Activated CD4-positive, alpha-beta T cell treated with anti-CD3 and anti-CD28 coated beads, Interleukin-2, amount 10 ng/mL, durations not matched to agents 7 days and 5 days (primary cell): ENCODE results near the gene S100A5. TPM values are rescaled to one million over a fixed set of nuclear protein-coding genes. Genes with fewer than 3 reads are reported as not detected.
A peak's percentile ranks its signal among the peaks of the same experiment; 100 is the strongest.

Experiments used
- CTCF ChIA-PET: fragments of 350-600 bp; sonication (Branson Sonifier 250); formaldehyde crosslinking; loops from one replicate; lab custom pipeline; 2021; ENCODE audit warnings: antibody characterized with exemption; lab: Charles Lee
- POLR2A ChIA-PET: fragments of 350-600 bp; sonication (Branson Sonifier 250); formaldehyde crosslinking; loops from one replicate; lab custom pipeline; 2021; ENCODE audit warnings: antibody characterized with exemption; lab: Charles Lee
- DNase-seq: peaks from one replicate; pipeline ENCODE4 v3.0.0-alpha.2; 2020
- H3K27ac Mint-ChIP-seq: one replicate; pipeline ENCODE4 v1.8.0; 2021; ENCODE audit warnings: mild to moderate bottlenecking, moderate library complexity, mixed read lengths
- H3K27me3 Mint-ChIP-seq: one replicate; pipeline ENCODE4 v1.8.0; 2021; ENCODE audit warnings: mixed read lengths
- H3K36me3 Mint-ChIP-seq: one replicate; pipeline ENCODE4 v1.8.0; 2021; ENCODE audit warnings: low read depth, mixed read lengths
- H3K4me1 Mint-ChIP-seq: one replicate; pipeline ENCODE4 v1.8.0; 2021; ENCODE audit warnings: mixed read lengths
- H3K4me3 Mint-ChIP-seq: one replicate; pipeline ENCODE4 v1.8.0; 2021; ENCODE audit warnings: mild to moderate bottlenecking, moderate library complexity, mixed read lengths
- H3K9me3 Mint-ChIP-seq: one replicate; pipeline ENCODE4 v1.8.0; 2021; ENCODE audit warnings: mixed read lengths
- total RNA-seq, 2 experiments: library from RNA; stranded (reverse); gene quantifications; one replicate each; pipeline ENCODE4 v1.2.3, GENCODE V29; 2021

The S100A5 gene
- total RNA-seq, 2 experiments from 2014 or later, result 3.0 to 3.8 TPM

DNA sequence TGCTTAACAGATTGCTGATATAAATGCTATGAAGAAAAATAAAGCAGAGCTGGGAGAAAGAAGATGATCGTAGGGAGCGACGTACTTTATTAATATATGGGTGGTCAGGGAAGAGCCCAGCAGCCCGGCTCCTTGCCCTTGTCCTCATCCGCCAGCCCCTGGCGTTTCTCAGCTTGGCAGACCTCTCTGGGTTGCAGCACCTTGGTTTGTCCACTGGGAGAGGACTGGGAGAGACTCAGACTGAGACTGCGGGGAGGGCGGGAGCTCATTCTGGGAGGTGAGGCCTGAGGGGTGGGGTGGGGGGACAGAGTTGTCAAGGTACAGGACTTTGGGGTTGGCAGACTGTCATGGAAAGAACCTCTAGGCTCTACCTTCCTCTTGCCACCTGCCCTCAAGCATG, 11.6 kb upstream of the S100A5 start:
- CTCF ChIA-PET, result interaction anchor here (1.1 to 4.7 kb wide), 4 partner anchors 8 to 43 kb away, joined by 3 to 24 read pairs (median 16); partner anchors contain the start of genes S100A2 and S100A6
- no peaks in the 10 kb centered on the region for H3K36me3 Mint-ChIP-seq
- POLR2A ChIA-PET, result no interaction called here
- no peaks in the 10 kb centered on the region for H3K27me3 Mint-ChIP-seq
- peaks cover 23% of the 10 kb centered on the region for H3K4me1 Mint-ChIP-seq
- no peak overlapping the region for H3K27ac Mint-ChIP-seq
- H3K9me3 Mint-ChIP-seq, result no peaks in the 10 kb centered on the region
- no peak overlapping the region for H3K4me3 Mint-ChIP-seq
- DNase-seq, result no peak

DNA sequence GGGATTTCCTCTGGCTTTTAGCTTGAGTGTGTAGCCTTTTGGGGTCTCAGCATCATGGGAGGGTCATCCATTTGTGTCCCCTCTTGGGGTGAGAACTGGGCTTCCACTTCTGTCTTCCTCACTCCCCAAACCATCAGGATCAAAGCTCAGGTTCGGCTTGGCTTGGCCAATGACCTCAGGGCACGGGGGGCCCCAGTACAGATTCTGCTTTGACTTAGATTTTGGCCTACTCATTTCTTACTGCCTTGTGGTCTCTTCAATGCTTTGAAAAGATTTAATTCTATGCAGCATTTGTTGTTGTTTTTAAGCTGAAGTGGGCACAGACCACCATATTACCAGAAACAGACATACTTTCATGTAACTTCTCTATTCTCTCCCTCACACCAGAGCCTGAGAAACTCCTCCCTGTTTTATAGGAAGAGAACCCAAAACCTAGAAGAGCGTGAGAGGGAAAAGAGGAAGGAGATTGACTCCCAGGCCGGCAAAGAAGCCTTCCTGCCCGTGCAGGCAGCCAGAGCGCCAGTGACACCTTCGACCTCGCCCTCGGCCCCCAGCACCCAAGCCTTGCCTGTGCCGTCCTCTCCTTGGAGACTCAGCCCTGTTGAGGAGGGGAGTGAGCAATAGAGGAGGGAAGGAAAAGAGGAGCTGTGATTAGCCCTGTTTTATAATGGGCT, 10.2 kb upstream of the S100A5 start:
- H3K9me3 Mint-ChIP-seq, result no peaks in the 10 kb centered on the region
- H3K4me1 Mint-ChIP-seq, result peaks cover 37% of the 10 kb centered on the region
- DNase-seq, result no peak
- no peaks in the 10 kb centered on the region for H3K27me3 Mint-ChIP-seq
- H3K36me3 Mint-ChIP-seq, result no peaks in the 10 kb centered on the region
- no peak overlapping the region for H3K4me3 Mint-ChIP-seq
- CTCF ChIA-PET, result interaction anchor here (0.8 to 4.7 kb wide), 9 partner anchors 10 to 40 kb away, joined by 3 to 24 read pairs (median 6); partner anchors contain the start of genes S100A2, S100A5 and S100A6
- POLR2A ChIA-PET, result no interaction called here
- no peak overlapping the region for H3K27ac Mint-ChIP-seq

DNA sequence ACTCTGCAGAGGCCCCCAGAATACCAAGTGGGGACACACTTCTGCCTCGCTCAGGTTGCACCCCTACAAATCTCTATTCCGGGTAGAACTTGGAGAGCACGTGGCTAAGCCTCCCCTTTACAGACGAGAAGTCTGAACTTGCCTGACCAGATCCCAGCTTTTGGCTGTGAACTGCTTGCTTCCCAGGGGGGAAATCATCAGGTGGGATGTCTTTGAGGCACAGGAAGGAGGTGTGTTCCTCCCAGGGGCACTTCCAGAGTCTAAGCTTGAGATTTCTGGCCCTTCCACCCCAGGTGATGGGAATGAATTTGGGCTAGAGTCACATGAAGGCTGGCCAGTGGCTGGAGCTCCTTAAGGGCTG, 9.6 kb upstream of the S100A5 start:
- no peak overlapping the region for H3K4me3 Mint-ChIP-seq
- no peaks in the 10 kb centered on the region for H3K27me3 Mint-ChIP-seq
- ChIA-PET POLR2A (no interaction called here), CTCF (interaction anchor here (1.6 to 4.7 kb wide), 5 partner anchors 10 to 20 kb away, joined by 4 to 24 read pairs (median 17); partner anchors contain the start of genes S100A5 and S100A6)
- no peaks in the 10 kb centered on the region for H3K9me3 Mint-ChIP-seq
- DNase-seq, result no peak
- H3K36me3 Mint-ChIP-seq, result peaks cover 2% of the 10 kb centered on the region
- H3K27ac Mint-ChIP-seq, result no peak overlapping the region
- H3K4me1 Mint-ChIP-seq, result peaks cover 43% of the 10 kb centered on the region

DNA sequence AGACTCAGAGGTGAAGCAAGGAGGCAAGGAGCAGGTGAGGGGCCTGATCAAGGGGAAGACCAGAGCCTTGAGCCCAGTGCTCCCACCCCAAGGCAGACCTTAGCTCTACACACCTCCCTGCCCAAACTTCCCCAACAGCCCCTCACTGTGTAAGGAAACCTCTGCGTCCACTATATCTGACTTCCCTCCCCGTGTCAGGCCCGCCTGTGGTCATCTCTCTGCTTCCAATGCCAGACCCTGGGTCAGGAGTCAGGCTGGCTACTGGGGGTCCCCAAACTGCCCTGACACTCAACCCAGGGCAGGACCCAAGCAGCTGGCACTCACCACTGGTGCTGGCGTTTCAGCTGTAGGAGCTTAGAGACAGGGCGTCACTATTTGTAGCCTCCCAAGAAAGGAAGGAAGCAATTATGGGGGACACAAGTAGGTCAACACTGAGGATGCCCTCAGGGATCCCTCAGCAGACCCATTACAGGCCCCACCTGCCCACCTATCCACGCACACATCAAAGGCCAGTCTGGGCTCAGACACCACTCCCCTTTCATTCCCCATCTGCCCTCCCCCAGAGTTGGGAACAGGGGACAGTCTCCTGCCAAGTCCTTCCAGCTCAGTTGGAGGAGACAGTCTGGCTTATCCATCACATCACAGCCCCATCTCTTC, 9.1 kb upstream of the S100A5 start:
- Mint-ChIP-seq H3K27ac (no peak overlapping the region), H3K36me3 (peaks cover 7% of the 10 kb centered on the region), H3K9me3 (no peaks in the 10 kb centered on the region), H3K4me3 (no peak overlapping the region), H3K4me1 (peaks cover 48% of the 10 kb centered on the region), H3K27me3 (no peaks in the 10 kb centered on the region)
- ChIA-PET CTCF (interaction anchor here (2.8 to 4.7 kb wide), 3 partner anchors 11 to 18 kb away, joined by 17 to 24 read pairs (median 17); partner anchors contain the start of gene S100A6), POLR2A (no interaction called here)
- no peak for DNase-seq

DNA sequence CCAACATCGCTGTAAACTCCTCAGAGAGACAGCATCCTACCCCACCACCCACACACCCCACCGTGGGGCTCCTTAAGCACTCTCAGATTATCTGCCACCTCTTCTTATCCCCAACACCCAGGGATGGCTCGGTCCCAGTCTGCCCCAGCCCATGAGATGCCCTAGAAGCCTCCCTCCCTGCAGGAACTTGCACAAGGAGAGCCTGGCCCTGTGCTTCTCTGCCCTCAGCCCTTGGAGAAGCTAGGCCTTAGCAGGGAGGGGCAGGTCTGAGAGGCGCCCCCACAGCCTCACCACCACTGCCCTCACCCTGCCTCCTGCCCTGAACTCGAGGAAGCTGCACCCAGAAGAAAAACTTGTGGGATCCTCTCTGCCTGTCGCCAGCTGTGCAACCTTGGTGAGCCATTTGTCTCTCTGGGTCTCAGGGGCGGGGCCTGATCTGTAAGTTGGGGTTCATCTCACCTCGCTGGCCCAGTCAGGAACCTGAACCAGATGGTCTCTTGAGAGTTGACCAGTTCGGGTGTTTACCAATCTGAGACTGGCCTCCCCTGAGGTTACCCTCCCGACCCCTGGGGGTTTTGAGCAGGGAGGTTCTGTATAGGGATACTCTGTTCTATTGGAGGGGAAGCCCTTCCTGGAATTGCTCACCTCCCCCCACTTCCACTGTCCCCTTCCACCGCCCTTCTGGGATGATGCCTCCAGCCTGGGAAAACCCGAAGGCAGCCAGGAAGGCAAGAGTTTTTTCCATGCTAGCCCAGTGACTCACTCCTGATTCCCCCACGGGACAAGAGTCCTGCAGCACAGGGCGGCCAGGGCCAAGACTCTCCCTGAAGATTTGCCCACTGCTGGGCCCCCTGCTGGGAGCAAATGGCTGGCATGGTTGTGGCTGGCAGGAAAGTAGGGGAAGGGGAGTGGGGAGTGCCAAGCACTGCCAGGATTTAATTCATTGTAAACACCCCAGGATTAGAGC, 8.3 kb upstream of the S100A5 start, which contains the start of gene S100A3:
S100A3 (minus strand) TSS at position 537 of the 967 bp plus-strand sequence. CDS start 773 bp downstream, outside the sequence.
- H3K27ac Mint-ChIP-seq, result peak within 1 kb of the TSS; percentile 6
- peaks cover 16% of the 10 kb centered on the region for H3K36me3 Mint-ChIP-seq
- ChIA-PET POLR2A (no interaction called here), CTCF (interaction anchor here (4.2 to 4.7 kb wide), 2 partner anchors 12 to 19 kb away, joined by 17 to 24 read pairs; no protein-coding TSS in a partner anchor)
- H3K4me1 Mint-ChIP-seq, result peaks cover 54% of the 10 kb centered on the region
- no peak within 1 kb of the TSS for H3K4me3 Mint-ChIP-seq
- H3K27me3 Mint-ChIP-seq, result no peaks in the 10 kb centered on the region
- no peak for DNase-seq
- H3K9me3 Mint-ChIP-seq, result no peaks in the 10 kb centered on the region

DNA sequence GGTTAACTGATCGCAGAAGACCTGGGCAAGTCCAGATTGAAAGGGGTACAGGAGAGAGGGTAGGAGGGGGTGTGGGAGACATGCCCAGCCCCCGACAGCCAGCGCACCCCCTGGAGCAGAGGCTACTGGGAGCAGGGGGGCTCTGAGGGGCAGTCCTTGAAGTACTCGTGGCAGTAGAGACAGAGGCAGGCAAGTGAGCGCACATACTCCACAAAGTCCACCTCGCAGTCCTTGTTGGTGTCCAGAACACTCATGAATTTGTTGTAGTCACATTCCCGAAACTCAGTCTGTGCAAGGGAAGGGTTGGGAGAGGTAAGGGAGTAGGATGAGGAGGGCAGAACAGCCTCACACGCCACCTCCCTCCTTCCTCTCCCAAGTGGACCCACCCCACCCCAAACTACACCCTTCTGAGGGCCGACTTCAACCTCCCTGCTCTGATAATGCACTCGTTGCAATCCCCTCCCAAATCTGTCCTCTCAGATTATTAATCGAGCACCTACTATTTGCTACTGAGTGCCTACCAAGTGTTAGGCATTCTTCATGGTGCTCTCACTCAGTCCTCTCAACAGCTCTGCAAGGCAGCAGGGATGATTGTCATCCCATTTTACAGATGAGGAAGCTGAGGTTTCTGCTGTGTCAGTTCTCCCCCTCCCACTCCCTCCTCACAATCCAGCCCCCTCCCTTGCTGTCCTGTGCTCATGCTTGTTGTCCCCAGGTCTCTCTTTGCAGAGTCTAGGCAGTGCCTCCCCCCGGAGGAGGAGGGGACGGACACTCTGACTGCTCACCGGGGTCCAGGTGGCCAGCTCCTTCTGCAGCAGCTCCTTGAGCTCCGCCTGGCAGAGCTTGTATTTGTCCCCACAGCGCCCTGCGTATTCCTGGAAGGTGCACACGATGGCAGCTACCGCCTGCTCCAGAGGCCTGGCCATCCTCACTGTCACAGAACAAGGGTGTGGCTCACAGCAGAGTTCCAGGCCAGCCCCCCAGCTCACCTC, 7.1 kb upstream of the S100A5 start:
- Mint-ChIP-seq H3K27ac (peak overlapping the region; percentile 51), H3K27me3 (no peaks in the 10 kb centered on the region), H3K9me3 (no peaks in the 10 kb centered on the region), H3K4me3 (no peak overlapping the region), H3K36me3 (peaks cover 27% of the 10 kb centered on the region), H3K4me1 (peaks cover 60% of the 10 kb centered on the region)
- ChIA-PET CTCF (interaction anchor here (4.2 to 4.7 kb wide), 3 partner anchors 13 to 20 kb away, joined by 17 to 56 read pairs (median 24); partner anchors contain the start of gene S100A6), POLR2A (no interaction called here)
- no peak for DNase-seq

DNA sequence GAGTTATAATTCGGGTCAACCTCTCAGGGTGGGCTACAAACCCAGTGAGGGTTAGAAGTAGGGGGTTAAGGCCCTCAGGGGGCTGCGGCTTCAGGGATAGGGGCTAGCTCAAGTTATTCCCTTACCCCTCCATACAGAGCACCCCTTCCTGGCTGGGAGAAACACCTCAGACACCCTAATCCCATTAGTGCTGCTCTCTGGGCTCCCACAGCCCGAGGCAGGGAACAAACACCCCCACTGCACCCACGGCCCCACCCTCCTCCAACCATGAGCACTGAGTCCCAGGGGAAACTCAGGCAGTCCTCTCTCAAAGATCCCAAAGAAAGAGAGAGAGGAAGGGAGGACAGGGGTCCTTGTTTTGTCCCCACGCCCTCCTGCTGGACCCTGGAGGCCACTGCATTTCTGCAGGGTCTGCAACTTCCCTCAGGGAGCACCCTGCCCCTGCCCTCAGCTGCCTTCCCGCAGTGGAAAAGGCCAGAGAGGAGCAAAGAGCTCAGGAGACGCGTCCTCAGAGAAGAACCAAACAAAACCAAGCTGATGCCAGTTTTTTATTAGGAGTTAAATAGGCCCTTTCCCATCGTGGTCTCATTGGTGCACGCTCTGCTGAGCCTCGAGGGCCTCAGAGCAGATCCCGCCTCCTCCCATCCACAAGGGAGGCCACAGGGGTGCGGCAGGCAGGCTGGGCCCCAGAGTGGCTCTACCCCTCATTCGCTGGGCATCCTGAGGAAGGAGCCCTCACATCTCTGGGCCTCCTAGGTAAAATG, 6.2 kb upstream of the S100A5 start:
- no peaks in the 10 kb centered on the region for H3K9me3 Mint-ChIP-seq
- peak overlapping the region; percentile 98 for H3K27ac Mint-ChIP-seq
- CTCF ChIA-PET, result interaction anchor here (1.2 to 4.6 kb wide), 3 partner anchors 9 to 22 kb away, joined by 3 to 56 read pairs (median 13); partner anchors contain the start of gene S100A6
- peaks cover 69% of the 10 kb centered on the region for H3K4me1 Mint-ChIP-seq
- POLR2A ChIA-PET, result no interaction called here
- H3K27me3 Mint-ChIP-seq, result no peaks in the 10 kb centered on the region
- no peak for DNase-seq
- peaks cover 32% of the 10 kb centered on the region for H3K36me3 Mint-ChIP-seq
- peak overlapping the region; percentile 91 for H3K4me3 Mint-ChIP-seq

DNA sequence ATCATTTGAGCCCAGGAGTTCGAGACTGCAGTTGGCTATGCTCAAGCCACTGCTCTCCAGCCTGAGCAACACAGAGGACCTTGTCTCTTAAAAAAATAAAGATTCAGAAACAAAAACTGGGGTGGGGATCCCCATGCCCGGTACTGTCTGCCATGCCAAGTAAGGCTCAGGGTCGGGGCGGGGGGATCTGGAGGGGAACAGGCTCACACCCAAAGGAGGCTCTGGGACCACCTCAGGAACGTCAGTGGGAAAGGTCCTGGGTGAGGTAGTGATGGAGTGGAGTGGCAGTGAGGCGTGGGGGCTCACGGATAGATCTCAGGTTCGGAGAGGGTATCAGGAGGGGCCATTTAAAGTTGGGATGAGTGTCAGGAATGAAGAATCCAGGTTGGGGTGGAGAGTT, 5.6 kb upstream of the S100A5 start:
- H3K27ac Mint-ChIP-seq, result peak overlapping the region; percentile 98
- peaks cover 35% of the 10 kb centered on the region for H3K36me3 Mint-ChIP-seq
- CTCF ChIA-PET, result interaction anchor here (0.8 to 4.6 kb wide), 7 partner anchors 8 to 35 kb away, joined by 3 to 56 read pairs (median 6); partner anchors contain the start of genes S100A2 and S100A6
- POLR2A ChIA-PET, result interaction anchor here (1.9 kb wide), 1 partner anchor 10 kb away, joined by 6 read pairs; the partner anchor contains the start of gene S100A6
- peaks cover 75% of the 10 kb centered on the region for H3K4me1 Mint-ChIP-seq
- peak overlapping the region; percentile 91 for H3K4me3 Mint-ChIP-seq
- no peak for DNase-seq
- H3K9me3 Mint-ChIP-seq, result no peaks in the 10 kb centered on the region
- no peaks in the 10 kb centered on the region for H3K27me3 Mint-ChIP-seq

DNA sequence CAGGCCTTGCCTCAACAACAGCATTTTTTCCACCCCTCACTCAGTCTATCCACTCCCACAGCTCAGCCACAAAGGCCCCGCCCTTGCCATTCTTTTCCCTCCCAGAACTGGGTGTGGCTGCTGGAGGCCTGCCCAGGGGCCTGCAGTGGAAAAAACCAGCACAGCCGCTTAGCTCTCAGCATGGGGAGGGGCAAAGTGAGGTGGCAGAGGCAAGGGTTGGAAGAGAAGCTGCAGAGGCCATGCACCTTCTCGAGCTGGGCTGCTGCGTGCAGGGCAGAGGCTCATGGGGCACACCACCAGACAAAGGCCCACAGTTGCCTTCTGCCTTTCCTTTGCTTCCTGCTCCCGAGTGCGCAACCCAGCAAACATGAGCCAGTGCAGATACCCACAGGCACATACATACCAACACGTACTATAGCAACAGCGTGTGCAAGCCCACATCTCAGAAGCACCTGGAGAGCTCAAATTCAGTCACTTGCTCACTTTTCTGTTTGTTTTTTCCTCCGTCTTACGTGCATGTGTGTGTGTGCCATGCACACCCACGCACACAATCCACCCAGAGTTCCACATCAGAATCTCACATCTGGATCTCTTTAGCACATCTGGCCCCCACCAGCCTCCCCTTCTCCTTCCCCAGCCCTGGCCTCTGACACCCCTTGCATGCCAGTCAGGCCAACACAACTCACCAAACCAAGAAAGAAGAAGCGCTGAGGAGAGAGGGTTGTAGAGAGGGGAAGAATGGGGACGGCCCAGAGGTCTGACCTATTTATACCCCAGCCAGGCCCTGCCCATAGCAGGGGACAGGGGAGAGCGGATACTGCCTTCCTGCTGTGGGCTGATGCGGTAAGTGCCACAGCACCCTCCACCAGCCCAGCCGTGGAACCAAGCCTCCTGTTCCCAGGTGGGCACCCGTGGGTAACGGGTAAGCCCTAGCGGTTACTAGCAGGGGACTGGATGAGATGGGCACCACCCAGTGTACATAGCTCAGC, 4.6 kb upstream of the S100A5 start, which contains the start of gene S100A4:
S100A4 (minus strand) TSS at position 740 of the 989 bp plus-strand sequence. CDS start 1,012 bp downstream, outside the sequence.
- POLR2A ChIA-PET, result interaction anchor here (0.7 to 1.9 kb wide), 6 partner anchors 9 to 88 kb away, joined by 3 to 7 read pairs (median 4); partner anchors contain the start of genes CHTOP, S100A2 and S100A6
- H3K4me1 Mint-ChIP-seq, result peaks cover 85% of the 10 kb centered on the region

More for the DNA sequence above, 4.6 kb upstream of the S100A5 start, which contains the start of gene S100A4:
- Mint-ChIP-seq H3K27ac (peak within 1 kb of the TSS; percentile 98), H3K27me3 (no peaks in the 10 kb centered on the region), H3K9me3 (no peaks in the 10 kb centered on the region), H3K4me3 (peak within 1 kb of the TSS; percentile 91), H3K36me3 (peaks cover 43% of the 10 kb centered on the region)
- CTCF ChIA-PET, result interaction anchor here (0.7 to 4.6 kb wide), 11 partner anchors 9 to 34 kb away, joined by 3 to 56 read pairs (median 5); partner anchors contain the start of genes S100A2 and S100A6
- peak; percentile 97 for DNase-seq
